Keratinocyte (primary cell): Measurements from ENCODE around the gene BCAP31. TPM values are rescaled to one million over a fixed set of nuclear protein-coding genes. Genes with fewer than 3 reads are reported as not detected.
A peak's percentile ranks its signal among the peaks of the same experiment; 100 is the strongest.

Experiments
- DNase-seq: peaks from one replicate; pipeline ENCODE4 v3.0.0-alpha.2; 2011; ENCODE audit warnings: low read depth, missing footprints, low spot score
- FAIRE-seq: peaks from 2 replicates; lab custom pipeline; 2011; peaks lifted over from hg19 to GRCh38; lab: Jason Lieb, UNC
- H2AFZ ChIP-seq: 2 replicates; pipeline ENCODE4 v1.6.0; 2012; ENCODE audit warnings: low read length, control low read depth, inconsistent platforms; ENCODE audit not compliant: control insufficient read depth
- H3K27ac ChIP-seq: 2 replicates; pipeline ENCODE4 v1.5.1; 2011; ENCODE audit warnings: low read length; ENCODE audit not compliant: control insufficient read depth, insufficient read depth
- H3K27me3 ChIP-seq: 3 replicates; pipeline ENCODE4 v1.6.0; 2011; ENCODE audit warnings: low read length; ENCODE audit not compliant: control insufficient read depth, insufficient read depth; ENCODE audit errors: extremely low read depth
- H3K36me3 ChIP-seq, 2 experiments: 2 replicates in 1 of 2; 3 replicates in 1 of 2; pipeline ENCODE4 v1.5.1; 2011; ENCODE audit warnings: low read length in 2 of 2, mild to moderate bottlenecking in 1 of 2; ENCODE audit not compliant: control insufficient read depth in 2 of 2, insufficient read depth in 2 of 2; ENCODE audit errors: extremely low read depth in 1 of 2
- H3K4me1 ChIP-seq: 3 replicates; pipeline ENCODE4 v1.5.1; 2011; ENCODE audit warnings: low read length; ENCODE audit not compliant: control insufficient read depth, insufficient read depth; ENCODE audit errors: extremely low read depth
- H3K4me2 ChIP-seq: 3 replicates; pipeline ENCODE4 v1.6.0; 2011; ENCODE audit warnings: low read depth, low read length; ENCODE audit not compliant: control insufficient read depth, insufficient read depth; ENCODE audit errors: extremely low read depth
- H3K4me3 ChIP-seq, 3 experiments: fragments of 200-600 bp in 1 of 3; sonication (generic) in 1 of 3; 2 replicates in 2 of 3; 3 replicates in 1 of 3; pipeline ENCODE4 v1.5.1; 2011 to 2016; ENCODE audit warnings: low read length in 3 of 3, mild to moderate bottlenecking in 3 of 3, control low read depth in 2 of 3, inconsistent platforms in 1 of 3, low read depth in 1 of 3, mixed read lengths in 1 of 3, mixed run types in 1 of 3, moderate library complexity in 1 of 3; ENCODE audit not compliant: control insufficient read depth in 2 of 3, insufficient read depth in 2 of 3; ENCODE audit errors: extremely low read depth in 1 of 3
- H3K79me2 ChIP-seq: 2 replicates; pipeline ENCODE4 v1.6.0; 2012; ENCODE audit warnings: low read length; ENCODE audit not compliant: control insufficient read depth, insufficient read depth
- H3K9ac ChIP-seq: 3 replicates; pipeline ENCODE4 v1.6.0; 2011; ENCODE audit warnings: low read length; ENCODE audit not compliant: control insufficient read depth, insufficient read depth; ENCODE audit errors: extremely low read depth
- H3K9me1 ChIP-seq: 3 replicates; pipeline ENCODE4 v1.6.0; 2011; ENCODE audit warnings: low read length; ENCODE audit not compliant: control insufficient read depth, insufficient read depth; ENCODE audit errors: extremely low read depth
- H3K9me3 ChIP-seq: 2 replicates; pipeline ENCODE4 v1.5.1; 2012; ENCODE audit warnings: low read depth, low read length; ENCODE audit not compliant: control insufficient read depth
- H4K20me1 ChIP-seq: 3 replicates; pipeline ENCODE4 v1.6.0; 2011; ENCODE audit warnings: low read length; ENCODE audit not compliant: control insufficient read depth, insufficient read depth; ENCODE audit errors: extremely low read depth
- EZH2 ChIP-seq: IDR thresholded peaks from one replicate; pipeline ENCODE4 v1.6.1; 2012; ENCODE audit warnings: inconsistent platforms, mild to moderate bottlenecking, low read length, moderate library complexity
- dilution Hi-C: fragments of 300-500 bp; cut with MboI; formaldehyde crosslinking; loops from one replicate; pipeline ENCODE4 v1.7.0; 2020; ENCODE audit warnings: low sequenced_read_pairs; ENCODE audit not compliant: extremely low pct_ligation_motif_present
- polyA plus RNA-seq, 5 experiments: library from polyadenylated mRNA; depleted of rRNA in 3 of 5; stranded (reverse) in 3 of 5; stranded (forward) in 1 of 5; unstranded in 1 of 5; fragments of >200 nt; gene quantifications; 1 replicate in 1 of 5; 2 replicates in 3 of 5; 3 replicates in 1 of 5; pipeline versions ENCODE4 v1.2.1 to v1.2.3, GENCODE V29; 2011 to 2012; ENCODE audit warnings: missing spikeins in 2 of 5, low read depth in 1 of 5, low replicate concordance in 1 of 5
- TF ChIP-seq, protein P1 (sequence below), 3 experiments: IDR thresholded peaks in 1 of 3; conservative IDR thresholded peaks in 1 of 3; optimal IDR thresholded peaks in 1 of 3; 2 replicates in 2 of 3; 3 replicates in 1 of 3; pipeline versions ENCODE3 to v1.5.1; 2011; ENCODE audit warnings: low read length in 3 of 3, mild to moderate bottlenecking in 3 of 3, moderate library complexity in 2 of 3, control low read depth in 1 of 3, inconsistent platforms in 1 of 3; ENCODE audit not compliant: insufficient read depth in 2 of 3; ENCODE audit errors: extremely low read depth in 1 of 3

Gene BCAP31
- polyA plus RNA-seq, 1 donor (not counting 4 experiments of a cell fraction or from before 2014, with no cell fraction given): 262 TPM

DNA sequence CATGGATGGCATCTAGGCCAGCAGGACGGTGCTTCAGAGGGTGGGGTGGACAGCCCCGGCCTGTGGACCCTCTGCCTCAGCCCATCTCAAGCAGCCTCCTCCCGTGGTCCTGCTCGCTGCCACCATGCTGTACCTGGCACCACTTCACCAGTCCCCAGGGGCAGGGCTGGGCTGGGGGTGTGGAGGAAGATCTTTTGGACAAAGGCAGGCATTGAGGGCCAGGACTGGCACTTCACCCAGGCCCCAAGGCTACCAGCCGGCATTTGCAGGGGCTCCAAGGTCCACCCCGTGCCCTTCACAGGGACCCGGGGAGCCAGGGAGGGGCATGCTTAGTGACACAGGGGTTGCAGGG, 40.6 kb upstream of the BCAP31 start:
- TF ChIP-seq, protein P1, sequence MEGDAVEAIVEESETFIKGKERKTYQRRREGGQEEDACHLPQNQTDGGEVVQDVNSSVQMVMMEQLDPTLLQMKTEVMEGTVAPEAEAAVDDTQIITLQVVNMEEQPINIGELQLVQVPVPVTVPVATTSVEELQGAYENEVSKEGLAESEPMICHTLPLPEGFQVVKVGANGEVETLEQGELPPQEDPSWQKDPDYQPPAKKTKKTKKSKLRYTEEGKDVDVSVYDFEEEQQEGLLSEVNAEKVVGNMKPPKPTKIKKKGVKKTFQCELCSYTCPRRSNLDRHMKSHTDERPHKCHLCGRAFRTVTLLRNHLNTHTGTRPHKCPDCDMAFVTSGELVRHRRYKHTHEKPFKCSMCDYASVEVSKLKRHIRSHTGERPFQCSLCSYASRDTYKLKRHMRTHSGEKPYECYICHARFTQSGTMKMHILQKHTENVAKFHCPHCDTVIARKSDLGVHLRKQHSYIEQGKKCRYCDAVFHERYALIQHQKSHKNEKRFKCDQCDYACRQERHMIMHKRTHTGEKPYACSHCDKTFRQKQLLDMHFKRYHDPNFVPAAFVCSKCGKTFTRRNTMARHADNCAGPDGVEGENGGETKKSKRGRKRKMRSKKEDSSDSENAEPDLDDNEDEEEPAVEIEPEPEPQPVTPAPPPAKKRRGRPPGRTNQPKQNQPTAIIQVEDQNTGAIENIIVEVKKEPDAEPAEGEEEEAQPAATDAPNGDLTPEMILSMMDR (optimal IDR thresholded peaks at IDR 0.05 in 1 of 3, IDR thresholded peaks at IDR 0.05 in 1 of 3, conservative IDR thresholded peaks at IDR 0.05 in 1 of 3; ENCODE audit: extremely low read depth in 1 of 3, insufficient read depth in 2 of 3, low read length in 3 of 3): no peak
- TF ChIP-seq EZH2: no peak
- H3K4me2 ChIP-seq: peak overlapping the region; percentile 67
- H2AFZ ChIP-seq: no peak overlapping the region
- H3K4me3 ChIP-seq: peak overlapping the region in 2 of 3 experiments; percentile 46 to 57
- no peaks in the 10 kb centered on the region for H3K9me1 ChIP-seq
- peaks cover 2% of the 10 kb centered on the region for H3K79me2 ChIP-seq
- FAIRE-seq (no peak), DNase-seq (no peak)
- H3K27me3 ChIP-seq: no peaks in the 10 kb centered on the region
- no peak overlapping the region for H3K9ac ChIP-seq
- H4K20me1 ChIP-seq: no peaks in the 10 kb centered on the region
- peaks cover 0 to 2% of the 10 kb centered on the region in 2 experiments for H3K36me3 ChIP-seq
- H3K27ac ChIP-seq: no peak overlapping the region
- peaks cover 13% of the 10 kb centered on the region for H3K4me1 ChIP-seq
- dilution Hi-C loops: no loop called here
- peaks cover 2% of the 10 kb centered on the region for H3K9me3 ChIP-seq

DNA sequence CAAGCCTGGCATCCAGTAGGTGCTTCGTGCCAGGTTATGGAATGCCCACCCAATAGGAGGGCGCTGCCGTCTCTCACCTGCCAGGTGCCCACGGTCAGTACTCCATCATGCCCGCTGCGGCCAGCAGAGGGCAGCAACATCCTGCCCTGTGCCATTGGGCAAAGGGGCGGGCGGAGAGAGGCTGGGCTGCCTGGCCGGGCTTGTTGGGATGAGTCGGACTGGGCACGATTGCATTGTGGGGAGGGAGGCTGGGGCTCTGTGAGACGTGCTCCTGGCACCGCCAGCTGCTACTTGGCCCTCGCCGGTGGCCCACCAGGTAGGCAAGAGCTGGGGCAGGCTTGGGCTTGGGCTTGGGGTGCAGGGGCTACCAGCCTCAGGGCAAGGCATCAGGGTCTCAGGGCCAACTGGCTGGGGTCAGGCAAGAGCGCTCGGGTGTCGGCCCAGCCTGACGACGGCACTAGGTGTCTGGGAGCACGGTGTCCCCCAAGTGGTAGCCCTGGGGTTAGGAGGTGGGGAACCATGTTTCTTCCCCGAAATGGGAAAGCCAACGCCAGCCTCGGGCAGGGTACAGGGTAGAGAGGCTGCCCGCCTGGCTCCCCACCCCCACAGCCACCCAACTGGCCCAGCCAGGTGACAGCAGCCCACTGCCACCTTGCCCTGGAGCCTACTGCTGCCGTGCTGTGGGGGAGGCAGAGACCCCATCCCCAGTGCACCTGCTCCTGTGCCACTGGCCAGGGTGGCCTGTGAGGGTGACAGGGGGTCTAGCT, 40.0 kb upstream of the BCAP31 start, which contains the start of gene PLXNB3:
TSS of gene PLXNB3 (plus strand) at position 261 of the 767 bp plus-strand sequence. CDS start 1,287 bp downstream, outside the sequence.
- peaks cover 0 to 2% of the 10 kb centered on the region in 2 experiments for H3K36me3 ChIP-seq
- peak; percentile 28 for DNase-seq
- no peaks in the 10 kb centered on the region for H3K9me1 ChIP-seq
- dilution Hi-C loops: no loop called here
- peaks cover 13% of the 10 kb centered on the region for H3K4me1 ChIP-seq
- H3K9ac ChIP-seq: peak within 1 kb of the TSS; percentile 28
- H3K4me2 ChIP-seq: peak within 1 kb of the TSS; percentile 67
- no peak for FAIRE-seq
- H3K4me3 ChIP-seq: peak within 1 kb of the TSS; percentile 46 to 57 (median 51)
- peak within 1 kb of the TSS; percentile 39 for H2AFZ ChIP-seq
- no peak within 1 kb of the TSS for H3K27ac ChIP-seq
- no peaks in the 10 kb centered on the region for H4K20me1 ChIP-seq
- peaks cover under 1% of the 10 kb centered on the region for H3K9me3 ChIP-seq
- H3K79me2 ChIP-seq: peaks cover 2% of the 10 kb centered on the region
- TF ChIP-seq EZH2: no peak
- TF ChIP-seq, protein P1 (optimal IDR thresholded peaks at IDR 0.05 in 1 of 3, IDR thresholded peaks at IDR 0.05 in 1 of 3, conservative IDR thresholded peaks at IDR 0.05 in 1 of 3; ENCODE audit: extremely low read depth in 1 of 3, insufficient read depth in 2 of 3, low read length in 3 of 3): peak in 2 of 3 experiments; percentile 63 to 87
- no peaks in the 10 kb centered on the region for H3K27me3 ChIP-seq
